Endothelial cell of umbilical vein (primary cell): Measurements from ENCODE around the gene TRMT2B. TPM values are rescaled to one million over a fixed set of nuclear protein-coding genes. Genes with fewer than 3 reads are reported as not detected.

Experiments
- BruUV-seq: library from RNA; stranded (reverse); fragments of 400-500 nt; replicated peaks from 2 replicates; lab custom pipeline; 2021; lab: Mats Ljungman, UMichigan
- CTCF ChIA-PET: fragments of 300-600, 350-600 bp; sonication (Branson Sonifier 250); formaldehyde crosslinking; loops from one replicate; lab custom pipeline; 2021; ENCODE audit warnings: antibody characterized with exemption, inconsistent platforms; lab: Charles Lee
- POLR2A ChIA-PET: fragments of 300-600, 350-600 bp; sonication (Branson Sonifier 250); formaldehyde crosslinking; loops from one replicate; lab custom pipeline; 2021; ENCODE audit warnings: antibody characterized with exemption, inconsistent platforms; lab: Charles Lee
- DNase-seq: peaks from one replicate; pipeline ENCODE4 v3.0.0-alpha.2; 2011; ENCODE audit warnings: low read depth, low spot score
- FAIRE-seq: peaks from 2 replicates; lab custom pipeline; 2011; peaks lifted over from hg19 to GRCh38; lab: Jason Lieb, UNC
- H2AFZ ChIP-seq: 2 replicates; pipeline ENCODE4 v1.6.0; 2012; ENCODE audit warnings: low read depth, low read length, control low read depth, inconsistent platforms
- H3K27ac ChIP-seq: 2 replicates; pipeline ENCODE4 v1.5.1; 2011; ENCODE audit warnings: low read depth, mild to moderate bottlenecking, control low read depth, low read length, moderate library complexity; ENCODE audit not compliant: insufficient read depth
- H3K27me3 ChIP-seq, 2 experiments: 2 replicates each; pipeline versions ENCODE4 v1.6.0 to v1.6.1; 2011; ENCODE audit warnings: low read length in 2 of 2, mixed read lengths in 1 of 2; ENCODE audit not compliant: control insufficient read depth in 2 of 2, insufficient read depth in 2 of 2
- H3K36me3 ChIP-seq, 2 experiments: 2 replicates in 1 of 2; 3 replicates in 1 of 2; pipeline ENCODE4 v1.5.1; 2011; ENCODE audit warnings: low read length in 2 of 2, mild to moderate bottlenecking in 1 of 2, moderate library complexity in 1 of 2; ENCODE audit not compliant: control insufficient read depth in 2 of 2, insufficient read depth in 2 of 2; ENCODE audit errors: extremely low read depth in 1 of 2
- H3K4me1 ChIP-seq: 3 replicates; pipeline ENCODE4 v1.5.1; 2011; ENCODE audit warnings: mild to moderate bottlenecking, low read length; ENCODE audit not compliant: control insufficient read depth, insufficient read depth; ENCODE audit errors: extremely low read depth
- H3K4me2 ChIP-seq: 2 replicates; pipeline ENCODE4 v1.6.1; 2011; ENCODE audit warnings: low read length, control low read depth, mixed read lengths; ENCODE audit not compliant: insufficient read depth
- H3K4me3 ChIP-seq, 3 experiments: fragments of 200-600 bp in 1 of 3; sonication (generic), shearing (Covaris generic) in 1 of 3; replicated peaks in 1 of 3; 2 replicates each; pipeline ENCODE4 v1.5.1; 2011 to 2016; ENCODE audit warnings: control low read depth in 3 of 3, low read length in 3 of 3, mild to moderate bottlenecking in 2 of 3, inconsistent platforms in 1 of 3, low read depth in 1 of 3, moderate library complexity in 1 of 3; ENCODE audit not compliant: insufficient read depth in 1 of 3
- H3K79me2 ChIP-seq: 2 replicates; pipeline ENCODE4 v1.6.0; 2012; ENCODE audit warnings: low read length, inconsistent platforms; ENCODE audit not compliant: control insufficient read depth, insufficient read depth
- H3K9ac ChIP-seq: replicated peaks from 2 replicates; pipeline ENCODE3; 2011; ENCODE audit warnings: low read length, control low read depth; ENCODE audit not compliant: insufficient read depth; ENCODE audit errors: extremely low read depth
- H3K9me1 ChIP-seq: replicated peaks from 3 replicates; pipeline ENCODE4 v1.6.0; 2011; ENCODE audit warnings: mild to moderate bottlenecking, low read length; ENCODE audit not compliant: control insufficient read depth, insufficient read depth; ENCODE audit errors: extremely low read depth
- H3K9me3 ChIP-seq: replicated peaks from 2 replicates; pipeline ENCODE4 v1.5.1; 2012; ENCODE audit warnings: low read length, inconsistent platforms; ENCODE audit not compliant: control insufficient read depth, insufficient read depth
- H4K20me1 ChIP-seq: replicated peaks from 2 replicates; pipeline ENCODE3; 2011; ENCODE audit warnings: mild to moderate bottlenecking, low read length; ENCODE audit not compliant: control insufficient read depth, insufficient read depth; ENCODE audit errors: extremely low read depth
- EZH2 ChIP-seq: IDR thresholded peaks from 2 replicates; pipeline ENCODE4 v1.6.1; 2012; ENCODE audit warnings: borderline replicate concordance, low read depth, mild to moderate bottlenecking, moderate library complexity, low read length, inconsistent platforms; ENCODE audit not compliant: severe bottlenecking
- FOS ChIP-seq: IDR thresholded peaks from 2 replicates; pipeline ENCODE4 v1.6.1; 2011; ENCODE audit warnings: mild to moderate bottlenecking, low read length, moderate library complexity, borderline replicate concordance; ENCODE audit not compliant: insufficient read depth
- GATA2 ChIP-seq: IDR thresholded peaks from 2 replicates; pipeline ENCODE4 v1.7.0; 2011; ENCODE audit warnings: low read depth, mild to moderate bottlenecking, moderate library complexity, mixed read lengths, low read length; ENCODE audit not compliant: insufficient read length, insufficient read depth
- JUN ChIP-seq: IDR thresholded peaks from 2 replicates; pipeline ENCODE4 v1.6.1; 2011; ENCODE audit warnings: borderline replicate concordance, low read depth; ENCODE audit not compliant: insufficient read length, insufficient read depth
- MYC ChIP-seq: IDR thresholded peaks from one replicate; pipeline ENCODE4 v1.6.1; 2011; ENCODE audit warnings: mild to moderate bottlenecking, low read depth, low read length
- POLR2A ChIP-seq: IDR thresholded peaks from 2 replicates; pipeline ENCODE4 v1.6.1; 2012; ENCODE audit warnings: low read depth, mild to moderate bottlenecking, control low read depth, low read length
- POLR2AphosphoS5 ChIP-seq: IDR thresholded peaks from 2 replicates; pipeline ENCODE4 v1.6.1; 2012; ENCODE audit warnings: low read depth, mild to moderate bottlenecking, control low read depth, low read length, moderate library complexity; ENCODE audit not compliant: insufficient read depth
- dilution Hi-C: fragments of 300-500 bp; cut with MboI; formaldehyde crosslinking; loops from one replicate; pipeline ENCODE4 v1.15.0; 2019; ENCODE audit warnings: low sequenced_read_pairs; ENCODE audit not compliant: extremely low pct_ligation_motif_present
- intact Hi-C: fragments of 100-400 bp; cut with micrococcal nuclease; formaldehyde crosslinking; loops from one replicate; pipeline ENCODE4 v1.10.0; 2022
- polyA plus RNA-seq, 4 experiments: library from polyadenylated mRNA; depleted of rRNA in 3 of 4; stranded (reverse) in 3 of 4; unstranded in 1 of 4; fragments of >200 nt; gene quantifications; 2 replicates each; pipeline versions ENCODE4 v1.2.1 to v1.2.3, GENCODE V29; 2011 to 2012; ENCODE audit warnings: missing spikeins in 1 of 4
- total RNA-seq: library from RNA; stranded (reverse); gene quantifications from 2 replicates; pipeline ENCODE4 v1.2.3, GENCODE V29; 2021
- TF ChIP-seq, protein P1 (sequence below): IDR thresholded peaks from 2 replicates; pipeline ENCODE4 v1.6.1; 2011; ENCODE audit not compliant: insufficient read depth, insufficient read length
- TF ChIP-seq, protein P2 (sequence below), 2 donors: IDR thresholded peaks; 1 replicate in 1 of 2; 2 replicates in 1 of 2; pipeline ENCODE4 v1.5.1; 2011; ENCODE audit warnings: low read length in 2 of 2, mild to moderate bottlenecking in 2 of 2, moderate library complexity in 2 of 2, control low read depth in 1 of 2, inconsistent platforms in 1 of 2, low read depth in 1 of 2; ENCODE audit not compliant: insufficient read depth in 1 of 2; ENCODE audit errors: extremely low read depth in 1 of 2

The TRMT2B gene
- total and polyA plus RNA-seq, 2 donors (not counting 3 experiments of a cell fraction or from before 2014, with no cell fraction given), result 18.3 to 21.3 TPM

DNA sequence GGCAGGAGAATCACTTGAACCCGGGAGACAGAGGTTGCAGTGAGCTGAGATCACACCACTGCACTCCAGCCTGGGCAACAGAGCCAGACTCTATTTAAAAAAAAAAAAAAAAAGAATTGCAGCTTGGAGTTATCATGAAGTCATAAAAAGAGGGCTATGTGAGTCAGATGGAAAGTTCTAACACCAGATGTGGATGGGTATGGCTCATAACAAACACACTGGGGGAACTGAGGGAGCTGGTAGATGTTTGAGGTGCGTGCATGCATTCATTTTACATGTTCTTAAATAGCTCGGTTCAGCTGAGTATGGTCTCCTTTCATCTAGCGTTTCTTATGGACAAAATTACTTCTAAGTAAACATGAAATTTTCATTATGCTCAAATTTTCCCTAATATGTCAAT, 11.7 kb downstream of the TRMT2B start:
- Histone ChIP-seq H2AFZ (no peak overlapping the region), H3K9me1 (no peaks in the 10 kb centered on the region), H3K27ac (no peak overlapping the region), H3K36me3 (peaks cover 0 to 3% of the 10 kb centered on the region in 2 experiments), H3K4me3 (no peak overlapping the region), H3K9me3 (no peaks in the 10 kb centered on the region), H3K9ac (no peak overlapping the region), H3K4me1 (no peaks in the 10 kb centered on the region), H3K27me3 (no peaks in the 10 kb centered on the region), H3K4me2 (no peak overlapping the region), H3K79me2 (no peaks in the 10 kb centered on the region), H4K20me1 (no peaks in the 10 kb centered on the region)
- dilution Hi-C loops, result no loop called here
- ChIA-PET CTCF (interaction anchor here (1.2 kb wide), 1 partner anchor 36 kb away, joined by 3 read pairs; no protein-coding TSS in a partner anchor), POLR2A (no interaction called here)
- DNase-seq (no peak), FAIRE-seq (no peak)
- TF ChIP-seq GATA2, result no peak
- TF ChIP-seq POLR2A, result no peak
- no peak for TF ChIP-seq POLR2AphosphoS5
- TF ChIP-seq, protein P1, sequence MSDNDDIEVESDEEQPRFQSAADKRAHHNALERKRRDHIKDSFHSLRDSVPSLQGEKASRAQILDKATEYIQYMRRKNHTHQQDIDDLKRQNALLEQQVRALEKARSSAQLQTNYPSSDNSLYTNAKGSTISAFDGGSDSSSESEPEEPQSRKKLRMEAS, result no peak
- no peak for TF ChIP-seq MYC
- no peak for TF ChIP-seq EZH2
- TF ChIP-seq JUN, result no peak
- TF ChIP-seq, protein P2, sequence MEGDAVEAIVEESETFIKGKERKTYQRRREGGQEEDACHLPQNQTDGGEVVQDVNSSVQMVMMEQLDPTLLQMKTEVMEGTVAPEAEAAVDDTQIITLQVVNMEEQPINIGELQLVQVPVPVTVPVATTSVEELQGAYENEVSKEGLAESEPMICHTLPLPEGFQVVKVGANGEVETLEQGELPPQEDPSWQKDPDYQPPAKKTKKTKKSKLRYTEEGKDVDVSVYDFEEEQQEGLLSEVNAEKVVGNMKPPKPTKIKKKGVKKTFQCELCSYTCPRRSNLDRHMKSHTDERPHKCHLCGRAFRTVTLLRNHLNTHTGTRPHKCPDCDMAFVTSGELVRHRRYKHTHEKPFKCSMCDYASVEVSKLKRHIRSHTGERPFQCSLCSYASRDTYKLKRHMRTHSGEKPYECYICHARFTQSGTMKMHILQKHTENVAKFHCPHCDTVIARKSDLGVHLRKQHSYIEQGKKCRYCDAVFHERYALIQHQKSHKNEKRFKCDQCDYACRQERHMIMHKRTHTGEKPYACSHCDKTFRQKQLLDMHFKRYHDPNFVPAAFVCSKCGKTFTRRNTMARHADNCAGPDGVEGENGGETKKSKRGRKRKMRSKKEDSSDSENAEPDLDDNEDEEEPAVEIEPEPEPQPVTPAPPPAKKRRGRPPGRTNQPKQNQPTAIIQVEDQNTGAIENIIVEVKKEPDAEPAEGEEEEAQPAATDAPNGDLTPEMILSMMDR (IDR thresholded peaks at IDR 0.05; ENCODE audit: extremely low read depth in 1 of 2, insufficient read depth in 1 of 2, low read depth in 1 of 2, low read length in 2 of 2), result no peak
- no peak for TF ChIP-seq FOS
- BruUV-seq, result no TSS peak
- intact Hi-C loops, result no loop called here
